Testis (tissue), 3 donors: ENCODE results near the gene ADH7. TPM values are rescaled to one million over a fixed set of nuclear protein-coding genes. Genes with fewer than 3 reads are reported as not detected.

Experiments used
- DNase-seq: peaks from one replicate; pipeline ENCODE4 v3.0.0-alpha.2; 2019
- H3K27ac ChIP-seq, 2 donors: fragments of 200-600 bp; sonication (generic); one replicate each; pipeline ENCODE4 v1.5.1; 2019
- H3K27me3 ChIP-seq: fragments of 200-600 bp; sonication (generic); one replicate; pipeline ENCODE4 v1.5.1; 2019
- H3K36me3 ChIP-seq: fragments of 200-600 bp; sonication (generic); one replicate; pipeline ENCODE4 v1.5.1; 2017; ENCODE audit warnings: low read depth; ENCODE audit errors: missing control alignments
- H3K4me1 ChIP-seq: fragments of 200-600 bp; sonication (generic); one replicate; pipeline ENCODE4 v1.5.1; 2019
- H3K4me3 ChIP-seq, 2 donors: fragments of 200-600 bp; sonication (generic); one replicate each; pipeline ENCODE4 v1.5.1; 2017 to 2019
- H3K9me3 ChIP-seq: fragments of 200-600 bp; sonication (generic); one replicate; pipeline ENCODE4 v1.5.1; 2017
- CTCF ChIP-seq, 3 experiments: fragments of 450-650 bp in 2 of 3; fragments of 200-600 bp in 1 of 3; sonication (generic) in 1 of 3; IDR thresholded peaks; one replicate each; pipeline ENCODE4 v1.5.1; 2016 to 2019; ENCODE audit warnings: antibody characterized with exemption in 3 of 3, mild to moderate bottlenecking in 2 of 3, moderate library complexity in 1 of 3
- POLR2A ChIP-seq: fragments of 450-650 bp; IDR thresholded peaks from one replicate; pipeline ENCODE4 v1.6.1; 2017; ENCODE audit warnings: antibody characterized with exemption, mild to moderate bottlenecking, moderate library complexity
- WGBS, 2 donors: methylation state at CpG; one replicate each; pipeline ENCODE4 v1.1.5; 2018; 5-methylcytosine and 5-hydroxymethylcytosine counted together
- intact Hi-C: fragments of 100-400 bp; cut with DNase I; formaldehyde crosslinking; loops from one replicate; pipeline ENCODE4 v1.15.1; 2023; ENCODE audit warnings: low total_unique reads
- polyA plus RNA-seq: library from polyadenylated mRNA; stranded (reverse); fragments of 350-450 nt; fragmentation: Illumina TruSeq; extraction: RNeasy Lipid Tissue Mini Kit (QIAGEN cat#74804); gene quantifications from one replicate; pipeline ENCODE4 v1.2.3, GENCODE V29; 2014; ENCODE audit warnings: low read depth, low replicate concordance; ENCODE audit not compliant: insufficient read depth
- total RNA-seq, 2 donors: library from RNA; depleted of rRNA; stranded (reverse); fragments of >200 nt; gene quantifications; one replicate each; pipeline ENCODE4 v1.2.3, GENCODE V29; 2016

The ADH7 gene
- total and polyA plus RNA-seq, 3 donors from 2014 or later = not detected

- 28 to 35% methylated on average over 6 of the region's 6 CpGs for WGBS, 2 donors
- no peaks in the 10 kb centered on the region for H3K9me3 ChIP-seq
- H3K4me1 ChIP-seq = peaks cover 14% of the 10 kb centered on the region
- H3K27me3 ChIP-seq = no peaks in the 10 kb centered on the region
- H3K36me3 ChIP-seq = no peaks in the 10 kb centered on the region
- H3K27ac ChIP-seq = peak overlapping the region in 1 of 2 donors; percentile 73
- peak; percentile 82 for DNase-seq
- TF ChIP-seq CTCF (IDR thresholded peaks at IDR 0.05) = peak; percentile 86 to 98 (median 97)
- TF ChIP-seq POLR2A = no peak
- no peak overlapping the region for H3K4me3 ChIP-seq
- intact Hi-C loops = loop anchor here (5.0 to 10.0 kb wide), 2 partner anchors 201 to 288 kb away; no protein-coding TSS in a partner anchor
Measured at GRCh38 chr4:99405433-99406115, 29.6 kb downstream of the ADH7 start.

DNA sequence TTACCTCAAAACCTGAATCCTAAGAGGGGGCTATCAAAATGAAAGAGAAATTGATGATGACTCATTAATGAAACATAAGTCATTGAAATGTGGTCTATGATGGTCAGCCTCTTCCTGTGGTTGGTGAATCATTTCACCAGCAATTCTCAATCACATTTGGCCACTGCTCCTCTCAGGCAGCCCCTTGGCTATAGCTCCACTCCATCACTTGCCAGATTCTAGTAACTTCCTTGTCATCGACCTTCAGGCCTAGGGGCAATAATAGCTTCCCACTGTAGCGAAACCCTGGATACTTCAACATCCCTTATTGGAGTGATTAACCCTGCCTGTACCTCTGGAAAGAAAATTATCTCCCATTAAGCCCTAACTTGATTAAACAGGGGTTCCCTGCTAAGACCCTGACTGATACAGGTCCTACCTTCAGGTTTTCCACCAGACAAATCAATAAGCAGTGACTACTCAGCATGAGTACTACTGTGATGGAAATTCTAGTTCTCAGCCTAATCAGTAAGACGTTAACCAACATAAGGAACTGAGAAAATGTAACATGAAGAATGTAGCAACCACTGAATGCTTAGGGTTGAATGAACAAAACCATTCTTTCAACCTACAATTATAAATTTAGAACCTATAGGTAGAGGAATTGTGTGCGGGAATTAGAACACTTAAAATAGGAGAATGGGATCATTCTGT, 30.4 kb downstream of the ADH7 start:
- 32 to 58% methylated on average over 3 to 4 of the region's 4 CpGs for WGBS, 2 donors
- DNase-seq = no peak
- no peak for TF ChIP-seq CTCF (IDR thresholded peaks at IDR 0.05)
- no peak for TF ChIP-seq POLR2A
- Histone ChIP-seq H3K27ac (peak overlapping the region in 1 of 2 donors; percentile 73), H3K9me3 (no peaks in the 10 kb centered on the region), H3K36me3 (no peaks in the 10 kb centered on the region), H3K4me1 (peaks cover 14% of the 10 kb centered on the region), H3K27me3 (no peaks in the 10 kb centered on the region), H3K4me3 (no peak overlapping the region)
- intact Hi-C loops = loop anchor here (5.0 to 10.0 kb wide), 2 partner anchors 200 to 287 kb away; no protein-coding TSS in a partner anchor

DNA sequence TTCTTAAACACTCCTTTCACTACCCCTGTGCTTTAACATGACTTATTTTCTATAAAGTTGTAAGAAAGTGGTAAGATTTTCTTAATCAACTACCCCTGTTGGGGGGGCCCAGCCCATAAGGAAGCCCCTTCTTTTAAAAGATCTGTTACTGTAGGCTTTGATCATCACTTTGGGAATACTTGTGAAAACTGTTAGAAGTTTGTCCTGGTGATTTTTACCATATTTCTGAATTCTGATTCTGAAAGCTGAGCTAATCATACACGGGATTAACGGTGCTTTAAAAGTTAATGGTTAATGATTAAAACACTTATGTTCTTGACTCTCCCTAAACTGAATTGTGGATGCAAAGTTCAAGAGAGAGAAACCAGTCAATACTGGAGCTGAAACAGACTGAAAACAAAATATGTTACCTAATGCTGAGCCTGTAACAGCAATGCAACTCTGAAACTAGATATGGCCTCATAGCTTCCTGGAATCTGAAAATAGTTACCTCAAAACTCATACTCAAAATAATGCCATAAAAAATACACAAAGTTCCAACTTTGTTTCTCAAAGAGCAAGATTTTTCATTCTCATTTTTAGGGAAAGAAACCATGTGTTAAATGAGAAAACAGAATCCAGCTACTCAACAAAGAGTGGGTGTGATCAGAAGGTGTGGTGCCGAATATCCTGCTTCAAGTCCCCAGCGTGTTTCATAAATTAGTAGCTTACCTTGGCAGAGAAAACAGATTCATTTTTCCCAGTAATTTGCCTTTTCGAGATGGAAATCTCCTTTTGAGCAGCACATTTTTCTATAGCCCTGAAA, 31.6 kb downstream of the ADH7 start:
- no peaks in the 10 kb centered on the region for H3K36me3 ChIP-seq
- no peaks in the 10 kb centered on the region for H3K27me3 ChIP-seq
- H3K27ac ChIP-seq = peak overlapping the region; percentile 31 to 73
- intact Hi-C loops = loop anchor here (10.0 kb wide), 1 partner anchor 199 kb away; no protein-coding TSS in a partner anchor
- H3K9me3 ChIP-seq = no peaks in the 10 kb centered on the region
- H3K4me3 ChIP-seq = no peak overlapping the region
- WGBS, 2 donors = 67% methylated on average over 5 of the region's 5 CpGs
- DNase-seq = no peak
- H3K4me1 ChIP-seq = peaks cover 14% of the 10 kb centered on the region
- TF ChIP-seq CTCF (IDR thresholded peaks at IDR 0.05) = no peak

DNA sequence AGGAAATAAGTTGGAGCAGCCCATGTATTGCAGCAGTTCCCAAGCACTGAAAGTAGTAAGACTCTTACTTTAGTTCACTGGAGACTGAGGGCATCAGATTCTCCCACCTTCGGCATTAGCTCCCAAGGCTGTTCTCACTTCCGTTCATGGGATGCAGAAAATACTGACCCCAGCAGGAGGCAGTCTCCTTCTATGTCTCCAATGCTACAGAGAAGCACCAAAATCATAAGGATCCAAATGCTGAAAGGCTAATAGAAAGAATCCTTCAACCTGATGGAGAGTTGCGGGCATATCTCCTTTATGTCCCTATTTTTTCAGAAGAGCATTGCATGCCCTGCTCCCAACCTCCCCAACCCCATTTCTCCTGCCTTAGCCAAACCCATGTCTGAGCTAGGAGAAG, 32.4 kb downstream of the ADH7 start:
- Histone ChIP-seq H3K9me3 (no peaks in the 10 kb centered on the region), H3K27me3 (no peaks in the 10 kb centered on the region), H3K36me3 (no peaks in the 10 kb centered on the region), H3K27ac (no peak overlapping the region), H3K4me3 (no peak overlapping the region), H3K4me1 (peaks cover 14% of the 10 kb centered on the region)
- intact Hi-C loops = loop anchor here (10.0 kb wide), 1 partner anchor 198 kb away; no protein-coding TSS in a partner anchor
- WGBS, 2 donors = 83 to 95% methylated on average over 3 of the region's 3 CpGs
- no peak for TF ChIP-seq CTCF (IDR thresholded peaks at IDR 0.05)
- no peak for TF ChIP-seq POLR2A
- no peak for DNase-seq
